OCI-LY1 (cell line): Measurements from ENCODE around the gene NEB.

ENCODE experiments used
- H2AFZ ChIP-seq: fragments of 200-600 bp; sonication (generic), shearing (Covaris generic); 2 replicates; pipeline ENCODE4 v1.6.0; 2014; ENCODE audit warnings: antibody characterized with exemption, mild to moderate bottlenecking, low read length
- H3F3A ChIP-seq: fragments of 200-600 bp; sonication (generic), shearing (Covaris generic); 2 replicates; pipeline ENCODE4 v1.6.0; 2014; ENCODE audit warnings: mild to moderate bottlenecking, antibody characterized with exemption, low read length, moderate library complexity; ENCODE audit not compliant: insufficient read depth
- H3K27ac ChIP-seq: fragments of 200-600 bp; sonication (generic); 2 replicates; pipeline ENCODE4 v1.5.1; 2014; ENCODE audit warnings: low read length, mixed run types, mild to moderate bottlenecking, low read depth; ENCODE audit not compliant: poor library complexity, severe bottlenecking
- H3K27me3 ChIP-seq: fragments of 200-600 bp; sonication (generic); 2 replicates; pipeline ENCODE4 v1.6.0; 2014; ENCODE audit warnings: antibody characterized with exemption, mild to moderate bottlenecking, low read length, moderate library complexity; ENCODE audit not compliant: insufficient read depth
- H3K36me3 ChIP-seq: fragments of 200-600 bp; sonication (generic); 2 replicates; pipeline ENCODE4 v1.6.1; 2014; ENCODE audit warnings: mild to moderate bottlenecking, antibody characterized with exemption, low read length, moderate library complexity, mixed read lengths; ENCODE audit not compliant: insufficient read depth
- H3K4me1 ChIP-seq: fragments of 200-600 bp; sonication (generic); 2 replicates; pipeline ENCODE4 v1.5.1; 2014; ENCODE audit warnings: mild to moderate bottlenecking, low read length, moderate library complexity; ENCODE audit not compliant: insufficient read depth, severe bottlenecking
- H3K4me2 ChIP-seq: fragments of 200-600 bp; sonication (generic), shearing (Covaris generic); 2 replicates; pipeline ENCODE4 v1.6.1; 2014; ENCODE audit warnings: low read length
- H3K4me3 ChIP-seq: fragments of 200-600 bp; sonication (generic); 2 replicates; pipeline ENCODE4 v1.5.1; 2014; ENCODE audit warnings: low read length, low read depth, mild to moderate bottlenecking, mixed read lengths; ENCODE audit not compliant: poor library complexity, severe bottlenecking
- H3K79me2 ChIP-seq: fragments of 200-600 bp; shearing (Covaris generic); 2 replicates; pipeline ENCODE4 v1.6.1; 2016; ENCODE audit warnings: mixed run types, low read length, mixed read lengths; ENCODE audit not compliant: insufficient read depth
- H3K9ac ChIP-seq: fragments of 200-600 bp; sonication (generic), shearing (Covaris generic); 2 replicates; pipeline ENCODE4 v1.6.1; 2014; ENCODE audit warnings: mild to moderate bottlenecking, low read length, mixed read lengths
- H3K9me2 ChIP-seq: fragments of 200-600 bp; sonication (generic), shearing (Covaris generic); 2 replicates; pipeline ENCODE4 v1.6.1; 2014; ENCODE audit warnings: low read depth, mild to moderate bottlenecking, low read length, mixed read lengths
- H3K9me3 ChIP-seq: fragments of 200-600 bp; shearing (Covaris generic); 2 replicates; pipeline ENCODE4 v1.6.1; 2014; ENCODE audit warnings: low read length, mixed read lengths
- H4K20me1 ChIP-seq: fragments of 200-600 bp; sonication (generic), shearing (Covaris generic); 2 replicates; pipeline ENCODE4 v1.6.0; 2016; ENCODE audit warnings: mild to moderate bottlenecking, low read length; ENCODE audit not compliant: insufficient read depth
- EZH2 ChIP-seq: fragments of 200-600 bp; sonication (generic), shearing (Covaris generic); IDR thresholded peaks from 2 replicates; pipeline ENCODE4 v1.8.0; 2017; ENCODE audit warnings: borderline replicate concordance, mixed run types, mild to moderate bottlenecking, antibody characterized with exemption, low read length, moderate library complexity, mixed read lengths
- TF ChIP-seq, protein P1 (sequence below): fragments of 200-600 bp; sonication (generic), shearing (Covaris generic); IDR thresholded peaks from 2 replicates; pipeline ENCODE4 v1.5.1; 2017; ENCODE audit warnings: mild to moderate bottlenecking, antibody characterized with exemption, low read length, moderate library complexity, mixed read lengths

Gene NEB

DNA sequence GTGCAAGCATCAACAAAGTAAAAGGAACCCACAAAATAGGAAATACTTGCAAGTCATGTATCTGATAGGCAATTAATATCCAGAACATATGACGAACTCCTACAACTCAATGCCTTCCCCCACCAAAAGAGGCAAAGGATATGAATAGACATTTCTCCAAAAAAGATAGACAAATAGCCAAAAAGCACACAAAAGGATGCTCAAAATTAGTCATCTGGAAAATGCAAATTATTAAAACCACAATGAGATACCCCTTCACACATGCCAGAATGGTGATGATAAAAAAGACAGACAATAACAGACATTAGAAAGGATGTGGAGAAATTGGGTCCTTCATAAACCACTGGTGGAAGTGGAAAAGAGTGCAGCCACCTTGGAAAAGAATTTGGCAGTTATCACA lies 248.2 kb downstream of the NEB start:
- no peaks in the 10 kb centered on the region for H3K27me3 ChIP-seq

DNA sequence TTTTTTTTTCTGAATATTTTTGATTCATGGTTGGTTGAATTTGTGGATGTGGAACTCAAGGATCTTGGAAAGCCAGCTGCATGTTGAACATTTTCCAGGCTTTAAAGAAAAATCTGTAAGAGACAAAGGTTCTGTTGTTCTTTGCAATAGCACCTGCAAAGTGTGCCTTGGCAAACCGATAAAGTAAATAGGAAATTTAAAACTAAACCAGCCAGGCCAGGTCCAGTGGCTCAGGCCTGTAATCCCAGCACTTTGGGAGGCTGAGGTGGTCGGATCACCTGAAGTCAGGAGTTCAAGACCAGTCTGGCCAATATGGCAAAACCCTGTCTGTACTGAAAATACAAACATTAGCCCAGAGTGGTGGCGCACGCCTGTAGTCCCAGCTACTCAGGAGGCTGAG lies 250.2 kb downstream of the NEB start:
- Histone ChIP-seq H3K27ac (no peak overlapping the region), H3K27me3 (no peaks in the 10 kb centered on the region), H3K9ac (no peak overlapping the region), H3K36me3 (peaks cover 62% of the 10 kb centered on the region), H3K79me2 (no peaks in the 10 kb centered on the region), H3K9me2 (no peaks in the 10 kb centered on the region), H2AFZ (no peak overlapping the region), H3K4me1 (no peaks in the 10 kb centered on the region), H3F3A (no peaks in the 10 kb centered on the region), H3K4me2 (no peak overlapping the region), H3K4me3 (no peak overlapping the region), H4K20me1 (no peaks in the 10 kb centered on the region), H3K9me3 (peaks cover 3% of the 10 kb centered on the region; the same call in 1 of the 2 replicates)
- TF ChIP-seq, protein P1, sequence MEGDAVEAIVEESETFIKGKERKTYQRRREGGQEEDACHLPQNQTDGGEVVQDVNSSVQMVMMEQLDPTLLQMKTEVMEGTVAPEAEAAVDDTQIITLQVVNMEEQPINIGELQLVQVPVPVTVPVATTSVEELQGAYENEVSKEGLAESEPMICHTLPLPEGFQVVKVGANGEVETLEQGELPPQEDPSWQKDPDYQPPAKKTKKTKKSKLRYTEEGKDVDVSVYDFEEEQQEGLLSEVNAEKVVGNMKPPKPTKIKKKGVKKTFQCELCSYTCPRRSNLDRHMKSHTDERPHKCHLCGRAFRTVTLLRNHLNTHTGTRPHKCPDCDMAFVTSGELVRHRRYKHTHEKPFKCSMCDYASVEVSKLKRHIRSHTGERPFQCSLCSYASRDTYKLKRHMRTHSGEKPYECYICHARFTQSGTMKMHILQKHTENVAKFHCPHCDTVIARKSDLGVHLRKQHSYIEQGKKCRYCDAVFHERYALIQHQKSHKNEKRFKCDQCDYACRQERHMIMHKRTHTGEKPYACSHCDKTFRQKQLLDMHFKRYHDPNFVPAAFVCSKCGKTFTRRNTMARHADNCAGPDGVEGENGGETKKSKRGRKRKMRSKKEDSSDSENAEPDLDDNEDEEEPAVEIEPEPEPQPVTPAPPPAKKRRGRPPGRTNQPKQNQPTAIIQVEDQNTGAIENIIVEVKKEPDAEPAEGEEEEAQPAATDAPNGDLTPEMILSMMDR: no peak
- no peak for TF ChIP-seq EZH2

More for the DNA sequence above, 248.2 kb downstream of the NEB start:
- Histone ChIP-seq H3K4me3 (no peak overlapping the region), H3K9ac (no peak overlapping the region), H2AFZ (no peak overlapping the region), H3K4me1 (no peaks in the 10 kb centered on the region), H3K27ac (no peak overlapping the region), H3K4me2 (no peak overlapping the region), H3K9me2 (no peaks in the 10 kb centered on the region), H3K36me3 (peaks cover 42% of the 10 kb centered on the region), H3K79me2 (no peaks in the 10 kb centered on the region), H4K20me1 (no peaks in the 10 kb centered on the region), H3F3A (no peaks in the 10 kb centered on the region), H3K9me3 (peaks cover 3% of the 10 kb centered on the region; the same call in 1 of the 2 replicates)
- TF ChIP-seq, protein P1: no peak
- no peak for TF ChIP-seq EZH2

DNA sequence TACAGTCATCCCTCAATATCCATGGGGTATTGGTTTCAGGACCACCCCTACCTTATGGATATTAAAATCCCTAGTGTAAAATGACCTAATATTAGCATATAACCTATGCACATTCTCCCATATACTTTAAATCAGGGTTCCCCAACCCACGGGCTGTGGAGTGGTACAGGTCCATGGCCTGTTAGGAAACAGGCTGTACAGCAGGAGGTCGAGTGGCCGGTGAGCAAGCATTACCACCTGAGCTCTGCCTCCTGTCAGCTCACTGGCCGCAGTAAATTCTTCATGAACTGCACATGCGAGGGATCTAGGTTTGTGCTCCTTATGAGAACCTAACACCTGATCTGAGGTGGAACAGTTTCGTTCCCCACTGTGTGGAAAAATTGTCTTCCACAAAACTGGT lies 250.7 kb downstream of the NEB start:
- no peaks in the 10 kb centered on the region for H4K20me1 ChIP-seq
- H3K9me2 ChIP-seq: no peaks in the 10 kb centered on the region
- no peaks in the 10 kb centered on the region for H3K27me3 ChIP-seq
- no peak overlapping the region for H3K4me3 ChIP-seq
- TF ChIP-seq, protein P1: no peak
- no peak for TF ChIP-seq EZH2
- H3K9ac ChIP-seq: no peak overlapping the region
- no peak overlapping the region for H2AFZ ChIP-seq
- no peak overlapping the region for H3K4me2 ChIP-seq
- H3K4me1 ChIP-seq: no peaks in the 10 kb centered on the region
- peaks cover 66% of the 10 kb centered on the region for H3K36me3 ChIP-seq
- H3K27ac ChIP-seq: no peak overlapping the region
- H3F3A ChIP-seq: no peaks in the 10 kb centered on the region
- no peaks in the 10 kb centered on the region for H3K79me2 ChIP-seq
- H3K9me3 ChIP-seq: peaks cover 3% of the 10 kb centered on the region; the same call in 1 of the 2 replicates
